Fibroblast of the aortic adventitia (primary cell): ENCODE measurements around the gene LIMS2. TPM values are rescaled to one million over a fixed set of nuclear protein-coding genes. Genes with fewer than 3 reads are reported as not detected.

Experiments used
- DNase-seq: peaks from one replicate; pipeline ENCODE4 v3.0.0-alpha.2; 2010; ENCODE audit warnings: low read depth
- H3K4me3 ChIP-seq: 2 replicates; pipeline ENCODE4 v1.5.1; 2011; ENCODE audit warnings: low read depth, mild to moderate bottlenecking, control low read depth, low read length, moderate library complexity
- total RNA-seq: library from RNA; depleted of rRNA; stranded (reverse); fragments of >200 nt; gene quantifications from 2 replicates; pipeline ENCODE4 v1.2.3, GENCODE V29; 2012; ENCODE audit warnings: low replicate concordance
- TF ChIP-seq, protein P1 (sequence below): IDR thresholded peaks from 2 replicates; pipeline ENCODE4 v1.5.1; 2011; ENCODE audit warnings: mild to moderate bottlenecking, low read length, control low read depth, inconsistent platforms; ENCODE audit not compliant: insufficient read depth

The LIMS2 gene
- total RNA-seq, 1 donor = 7.8 TPM

DNA sequence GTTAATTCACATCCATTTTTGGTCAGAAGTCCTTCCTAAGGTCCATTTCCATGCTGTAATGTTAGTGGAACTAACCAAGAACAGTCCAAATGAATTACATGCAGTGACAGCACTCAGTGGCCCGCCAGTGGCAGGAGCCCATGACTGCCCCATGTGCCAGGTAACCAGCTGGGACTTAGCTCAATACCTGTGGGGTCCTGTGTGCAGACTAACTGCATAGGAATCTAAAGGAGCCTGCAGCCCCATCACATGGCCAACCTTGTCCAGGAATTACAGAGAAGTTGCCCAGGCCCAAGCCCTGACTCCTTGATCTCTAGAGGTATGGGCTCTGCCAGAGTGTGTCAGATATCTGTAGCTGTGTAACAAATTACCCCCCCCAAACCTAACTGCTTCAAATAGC lies 64.8 kb downstream of the LIMS2 start:
- TF ChIP-seq, protein P1, sequence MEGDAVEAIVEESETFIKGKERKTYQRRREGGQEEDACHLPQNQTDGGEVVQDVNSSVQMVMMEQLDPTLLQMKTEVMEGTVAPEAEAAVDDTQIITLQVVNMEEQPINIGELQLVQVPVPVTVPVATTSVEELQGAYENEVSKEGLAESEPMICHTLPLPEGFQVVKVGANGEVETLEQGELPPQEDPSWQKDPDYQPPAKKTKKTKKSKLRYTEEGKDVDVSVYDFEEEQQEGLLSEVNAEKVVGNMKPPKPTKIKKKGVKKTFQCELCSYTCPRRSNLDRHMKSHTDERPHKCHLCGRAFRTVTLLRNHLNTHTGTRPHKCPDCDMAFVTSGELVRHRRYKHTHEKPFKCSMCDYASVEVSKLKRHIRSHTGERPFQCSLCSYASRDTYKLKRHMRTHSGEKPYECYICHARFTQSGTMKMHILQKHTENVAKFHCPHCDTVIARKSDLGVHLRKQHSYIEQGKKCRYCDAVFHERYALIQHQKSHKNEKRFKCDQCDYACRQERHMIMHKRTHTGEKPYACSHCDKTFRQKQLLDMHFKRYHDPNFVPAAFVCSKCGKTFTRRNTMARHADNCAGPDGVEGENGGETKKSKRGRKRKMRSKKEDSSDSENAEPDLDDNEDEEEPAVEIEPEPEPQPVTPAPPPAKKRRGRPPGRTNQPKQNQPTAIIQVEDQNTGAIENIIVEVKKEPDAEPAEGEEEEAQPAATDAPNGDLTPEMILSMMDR = no peak
- H3K4me3 ChIP-seq = no peak overlapping the region
- no peak for DNase-seq

DNA sequence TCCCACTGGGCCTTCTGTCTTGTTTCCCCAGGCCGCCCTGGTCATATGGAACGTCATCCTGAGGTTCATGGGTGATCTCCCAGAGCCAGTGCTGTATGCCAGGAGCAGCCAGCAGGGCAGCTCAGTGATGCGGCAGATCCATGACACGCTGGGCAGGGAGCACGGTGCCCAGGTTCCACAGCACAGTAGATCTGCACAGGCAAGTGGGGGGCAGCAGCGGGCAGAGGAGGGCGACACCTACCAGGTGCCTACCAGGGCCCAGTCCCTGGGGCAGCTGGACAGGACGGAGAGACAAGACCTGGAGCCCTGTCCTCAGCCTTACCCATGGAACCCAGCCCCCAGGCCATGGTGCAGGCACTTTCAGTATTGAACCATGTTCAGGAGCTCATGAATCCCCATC lies 65.5 kb downstream of the LIMS2 start:
- TF ChIP-seq, protein P1 = no peak
- DNase-seq = no peak

DNA sequence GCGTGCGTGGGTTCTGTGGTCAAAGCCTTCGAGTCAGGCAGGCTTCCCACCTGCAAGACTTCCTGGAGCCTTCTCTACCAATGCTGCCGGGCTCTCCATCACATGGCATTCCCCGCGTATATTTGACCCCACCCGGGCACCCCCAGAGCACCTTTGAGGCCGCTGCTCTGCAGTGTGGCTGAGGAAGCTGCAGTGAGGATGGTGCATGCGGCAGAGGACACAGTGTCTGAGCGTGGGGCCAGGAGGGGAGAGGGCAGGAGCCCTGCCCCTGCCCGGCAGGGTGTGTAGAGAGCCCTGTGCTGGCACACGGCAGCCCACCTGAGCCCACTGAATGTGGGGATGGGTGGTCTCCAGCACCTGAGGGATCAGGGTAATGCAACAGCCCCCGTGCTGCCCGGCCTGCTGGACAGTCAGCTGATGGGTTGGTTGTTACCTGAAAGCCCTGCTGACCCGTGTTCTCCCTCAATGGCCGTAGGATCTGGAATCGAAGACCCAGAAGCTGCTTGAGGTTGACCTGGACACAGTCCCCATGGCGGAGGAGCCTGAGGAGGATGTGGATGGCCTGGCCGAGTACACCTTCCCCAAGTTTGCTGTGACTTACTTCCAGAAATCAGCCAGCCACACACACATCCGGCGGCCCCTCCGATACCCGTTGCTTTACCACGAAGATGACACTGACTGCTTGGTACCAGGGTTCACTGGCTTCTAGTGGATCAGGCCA lies 66.1 kb downstream of the LIMS2 start:
- TF ChIP-seq, protein P1 = no peak
- no peak overlapping the region for H3K4me3 ChIP-seq
- DNase-seq = no peak

More for the DNA sequence above, 65.5 kb downstream of the LIMS2 start:
- no peak overlapping the region for H3K4me3 ChIP-seq

DNA sequence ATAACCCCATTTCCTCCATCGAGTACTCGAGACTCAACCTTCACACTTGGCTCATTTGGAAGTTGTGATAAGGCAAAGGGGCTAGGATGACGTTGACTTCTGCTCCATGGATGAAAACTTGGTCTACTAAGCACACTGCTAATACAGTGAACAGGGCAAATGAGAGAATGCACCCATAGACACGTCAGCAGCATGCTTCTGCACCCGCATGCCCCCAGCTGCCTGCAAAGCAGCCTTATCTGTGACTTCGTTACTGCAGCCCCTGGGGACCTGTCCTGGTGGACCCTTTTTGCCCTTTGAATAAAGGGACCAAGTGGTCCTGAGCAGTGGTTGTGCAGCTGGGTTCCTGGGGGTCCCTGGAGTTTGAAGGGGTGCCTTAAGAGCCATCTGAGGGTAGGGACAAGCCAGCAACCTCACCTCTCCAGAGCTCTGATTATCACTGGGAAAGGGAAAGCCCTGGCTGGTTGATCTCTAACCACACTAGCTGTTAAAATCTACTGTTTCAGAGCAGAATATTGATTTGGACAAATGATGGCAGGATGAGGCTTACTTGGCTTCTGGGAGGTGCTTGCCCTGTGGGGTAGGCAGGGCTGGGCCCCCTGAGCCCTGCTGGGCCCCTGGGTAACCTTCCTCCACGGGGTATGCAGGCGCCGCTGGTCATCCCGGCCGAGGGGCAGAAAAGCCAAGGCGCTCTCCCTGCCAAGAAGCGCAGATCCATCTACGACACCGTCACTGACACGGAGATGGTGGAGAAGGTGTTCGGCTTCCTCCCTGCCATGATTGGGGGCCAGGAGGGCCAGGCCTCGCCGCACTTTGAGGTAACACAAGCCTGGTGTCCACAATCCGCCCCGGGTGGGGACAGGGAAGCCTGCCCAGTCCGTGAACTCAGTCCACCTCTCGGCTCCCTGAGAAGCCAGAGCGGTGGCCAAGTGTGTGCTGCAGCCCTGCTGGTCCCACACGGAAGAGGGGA lies 67.0 kb downstream of the LIMS2 start:
- no peak overlapping the region for H3K4me3 ChIP-seq
- no peak for DNase-seq
- TF ChIP-seq, protein P1 = no peak

DNA sequence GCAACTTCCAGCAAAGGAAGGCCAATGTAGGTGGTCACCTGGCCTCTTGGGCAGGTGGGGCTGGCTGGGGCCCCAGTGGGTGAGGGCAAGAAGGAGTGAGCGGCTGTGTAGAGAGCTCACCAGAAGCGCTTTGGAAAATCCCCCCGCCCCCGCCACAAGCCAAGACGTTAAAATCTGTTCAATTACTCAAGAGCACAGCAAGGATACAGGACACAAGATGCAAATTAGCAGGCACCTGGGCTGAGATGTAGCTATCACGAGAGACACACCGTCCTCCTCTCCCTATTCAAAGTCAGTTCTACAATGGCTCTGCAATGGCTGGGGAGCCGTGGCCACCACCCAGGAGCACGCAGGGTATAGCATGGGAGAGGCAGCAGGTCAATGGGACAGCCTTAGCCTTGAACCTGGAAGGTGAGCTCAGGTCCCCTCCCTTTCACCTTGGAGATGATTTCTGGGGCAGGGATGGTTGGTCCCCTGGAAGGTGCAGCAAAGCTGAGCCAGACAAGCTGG lies 67.9 kb downstream of the LIMS2 start:
- H3K4me3 ChIP-seq = no peak overlapping the region
- no peak for DNase-seq
- TF ChIP-seq, protein P1 = no peak

DNA sequence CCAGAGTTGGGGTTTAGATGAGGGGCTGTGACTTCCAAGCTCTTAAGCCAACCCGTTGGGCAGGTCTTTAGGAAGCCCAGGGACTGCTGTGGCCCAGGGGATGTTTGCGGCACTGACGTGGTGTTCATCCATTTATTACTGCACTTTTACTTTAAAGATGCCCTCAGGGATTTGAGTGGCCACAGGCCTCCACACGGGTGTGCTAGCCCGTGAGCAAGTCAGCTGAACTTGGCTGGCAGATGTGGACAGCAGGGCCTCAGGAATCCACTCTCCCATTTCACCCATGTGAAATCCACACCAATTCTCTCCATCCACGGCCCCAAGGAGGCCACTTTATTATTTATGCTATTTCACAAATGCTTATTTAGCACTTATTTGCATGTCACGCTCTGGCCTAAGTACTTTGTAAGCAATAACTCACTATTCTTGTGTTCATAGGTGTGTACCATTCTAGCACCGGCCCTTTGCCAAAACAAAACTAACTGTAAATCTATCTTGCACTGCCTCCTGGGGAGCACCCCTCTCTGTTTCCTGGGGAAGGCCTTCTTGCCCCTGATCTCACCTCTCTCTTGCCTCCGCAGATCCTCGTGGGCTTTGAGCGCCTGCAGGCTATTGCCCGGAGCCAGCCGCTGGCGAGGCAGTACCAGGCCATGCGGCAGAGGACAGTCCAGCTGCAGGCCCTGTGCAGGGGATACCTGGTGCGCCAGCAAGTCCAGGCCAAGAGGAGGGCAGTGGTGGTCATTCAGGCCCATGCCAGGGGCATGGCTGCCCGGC lies 68.5 kb downstream of the LIMS2 start:
- no peak for DNase-seq
- H3K4me3 ChIP-seq = no peak overlapping the region
- TF ChIP-seq, protein P1 = no peak
